ENCODE measurements around the gene SUMF1. TPM values are rescaled to one million over a fixed set of nuclear protein-coding genes. Genes with fewer than 3 reads are reported as not detected.

The SUMF1 gene
- total RNA-seq, 1 experiment from 2014 or later: 26.6 TPM

DNA sequence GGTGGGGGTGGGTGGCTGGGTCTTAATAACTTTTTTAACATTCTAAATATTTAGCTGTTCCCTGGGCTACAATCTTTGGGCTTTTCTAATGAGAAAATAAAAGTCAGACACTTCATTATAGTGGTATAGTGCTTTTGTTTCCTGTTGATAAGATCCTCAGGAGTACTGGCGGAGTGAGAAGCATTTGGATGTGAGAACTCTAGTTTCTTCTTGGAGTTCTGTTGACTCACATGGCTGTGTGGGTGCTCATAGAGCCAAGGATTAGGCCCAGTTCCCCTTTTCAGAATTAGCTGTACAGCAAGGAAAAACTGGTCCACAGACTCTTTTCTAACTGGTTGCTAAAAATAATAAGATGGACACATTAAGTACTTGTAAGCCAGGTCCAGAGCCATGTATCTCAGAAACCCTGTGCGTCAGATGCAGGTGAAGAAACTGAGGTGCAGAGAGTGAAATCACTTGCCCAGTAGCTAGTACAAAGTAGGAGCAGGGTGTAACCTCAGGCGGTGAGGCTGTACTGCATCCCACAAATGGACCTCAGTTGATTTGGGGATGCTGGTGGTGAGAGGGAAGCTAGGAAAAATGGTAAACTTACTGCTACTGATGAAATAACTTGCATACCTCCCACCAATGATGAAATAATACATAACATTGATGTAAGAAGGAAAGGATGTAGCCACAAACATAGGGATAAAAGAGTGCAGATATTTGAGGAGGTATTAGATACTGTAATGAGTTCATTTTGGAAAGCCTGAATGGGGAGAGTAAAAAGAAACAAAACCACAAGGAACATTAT, 28.4 kb upstream of the SUMF1 start (continued):
- TF ChIP-seq, protein P1, sequence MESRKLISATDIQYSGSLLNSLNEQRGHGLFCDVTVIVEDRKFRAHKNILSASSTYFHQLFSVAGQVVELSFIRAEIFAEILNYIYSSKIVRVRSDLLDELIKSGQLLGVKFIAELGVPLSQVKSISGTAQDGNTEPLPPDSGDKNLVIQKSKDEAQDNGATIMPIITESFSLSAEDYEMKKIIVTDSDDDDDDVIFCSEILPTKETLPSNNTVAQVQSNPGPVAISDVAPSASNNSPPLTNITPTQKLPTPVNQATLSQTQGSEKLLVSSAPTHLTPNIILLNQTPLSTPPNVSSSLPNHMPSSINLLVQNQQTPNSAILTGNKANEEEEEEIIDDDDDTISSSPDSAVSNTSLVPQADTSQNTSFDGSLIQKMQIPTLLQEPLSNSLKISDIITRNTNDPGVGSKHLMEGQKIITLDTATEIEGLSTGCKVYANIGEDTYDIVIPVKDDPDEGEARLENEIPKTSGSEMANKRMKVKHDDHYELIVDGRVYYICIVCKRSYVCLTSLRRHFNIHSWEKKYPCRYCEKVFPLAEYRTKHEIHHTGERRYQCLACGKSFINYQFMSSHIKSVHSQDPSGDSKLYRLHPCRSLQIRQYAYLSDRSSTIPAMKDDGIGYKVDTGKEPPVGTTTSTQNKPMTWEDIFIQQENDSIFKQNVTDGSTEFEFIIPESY (IDR thresholded peaks at IDR 0.05; ENCODE audit: extremely low read depth, insufficient replicate concordance, low read length): no peak
- TF ChIP-seq ELF1 (IDR thresholded peaks at IDR 0.05; ENCODE audit: borderline replicate concordance, low read depth) (no peak), SIN3A (IDR thresholded peaks at IDR 0.05; ENCODE audit: low read depth) (no peak), SRF (IDR thresholded peaks at IDR 0.05; ENCODE audit: low read depth) (no peak), CEBPB (IDR thresholded peaks at IDR 0.05; ENCODE audit: low read depth) (no peak), YY1 (IDR thresholded peaks at IDR 0.05; ENCODE audit: extremely low read depth, insufficient replicate concordance, low read depth, low read length) (no peak), RAD21 (IDR thresholded peaks at IDR 0.05; ENCODE audit: low read depth) (no peak), CBX3 (IDR thresholded peaks at IDR 0.05; ENCODE audit: low read depth) (no peak)
- TF ChIP-seq, protein P2, sequence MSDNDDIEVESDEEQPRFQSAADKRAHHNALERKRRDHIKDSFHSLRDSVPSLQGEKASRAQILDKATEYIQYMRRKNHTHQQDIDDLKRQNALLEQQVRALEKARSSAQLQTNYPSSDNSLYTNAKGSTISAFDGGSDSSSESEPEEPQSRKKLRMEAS (IDR thresholded peaks at IDR 0.05): no peak

DNA sequence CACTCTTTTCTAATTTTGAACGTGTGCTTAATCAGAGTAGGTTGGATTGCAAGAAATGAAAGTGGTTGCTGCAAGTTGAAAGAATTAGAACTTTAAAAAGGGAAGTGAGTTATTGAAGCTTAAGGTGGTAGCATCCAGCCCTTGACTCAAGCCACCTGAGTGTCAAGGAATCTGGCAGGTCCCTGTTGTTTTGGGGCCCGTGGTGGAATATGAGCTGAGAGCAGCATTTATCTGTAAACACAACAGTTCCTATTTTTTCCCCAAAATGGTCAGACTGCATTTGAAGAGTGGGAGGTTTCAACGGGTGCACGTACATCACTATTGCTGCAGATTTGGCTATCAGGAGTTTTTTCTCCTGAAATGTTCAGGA, 27.8 kb upstream of the SUMF1 start:
- Histone ChIP-seq H2AFZ (ENCODE audit: low read depth, low read length, poor library complexity, severe bottlenecking) (no peak overlapping the region), H3K27me3 (ENCODE audit: insufficient read depth, low read length) (peaks cover 30% of the 10 kb centered on the region), H3K27ac (ENCODE audit: low read depth, low read length) (no peak overlapping the region), H4K20me1 (ENCODE audit: insufficient read depth) (no peaks in the 10 kb centered on the region), H3K4me1 (ENCODE audit: control insufficient read depth in 1 of 2, insufficient read depth in 2 of 2, low read length in 2 of 2) (peaks cover 2 to 19% of the 10 kb centered on the region in 2 experiments; a peak in 2 of 4 replicates), H3K9me2 (ENCODE audit: insufficient read depth) (no peaks in the 10 kb centered on the region), H3K79me2 (ENCODE audit: insufficient read depth, low read length) (no peaks in the 10 kb centered on the region), H3K4me2 (ENCODE audit: low read length) (no peak overlapping the region), H3K9ac (ENCODE audit: low read length) (no peak overlapping the region), H3K4me3 (replicated peaks in 1 of 2; ENCODE audit: low read depth in 1 of 2, low read length in 2 of 2) (no peak overlapping the region), H3K9me3 (ENCODE audit: control insufficient read depth in 1 of 2, insufficient read depth in 1 of 2, low read depth in 1 of 2, low read length in 2 of 2) (no peaks in the 10 kb centered on the region), H3K36me3 (ENCODE audit: control insufficient read depth in 1 of 2, insufficient read depth in 2 of 2, low read length in 2 of 2) (no peaks in the 10 kb centered on the region)
- TF ChIP-seq SIN3A (IDR thresholded peaks at IDR 0.05; ENCODE audit: low read depth): no peak
- TF ChIP-seq YY1 (IDR thresholded peaks at IDR 0.05; ENCODE audit: extremely low read depth, insufficient replicate concordance, low read depth, low read length): no peak
- TF ChIP-seq EZH2phosphoT487 (IDR thresholded peaks at IDR 0.05; ENCODE audit: borderline replicate concordance): no peak
- TF ChIP-seq CEBPB (IDR thresholded peaks at IDR 0.05; ENCODE audit: low read depth): no peak
- no peak for TF ChIP-seq ZNF274 (IDR thresholded peaks at IDR 0.05; ENCODE audit: low read depth, low read length)
- TF ChIP-seq FOSL1 (IDR thresholded peaks at IDR 0.05; ENCODE audit: low read depth): no peak
- TF ChIP-seq, protein P3, sequence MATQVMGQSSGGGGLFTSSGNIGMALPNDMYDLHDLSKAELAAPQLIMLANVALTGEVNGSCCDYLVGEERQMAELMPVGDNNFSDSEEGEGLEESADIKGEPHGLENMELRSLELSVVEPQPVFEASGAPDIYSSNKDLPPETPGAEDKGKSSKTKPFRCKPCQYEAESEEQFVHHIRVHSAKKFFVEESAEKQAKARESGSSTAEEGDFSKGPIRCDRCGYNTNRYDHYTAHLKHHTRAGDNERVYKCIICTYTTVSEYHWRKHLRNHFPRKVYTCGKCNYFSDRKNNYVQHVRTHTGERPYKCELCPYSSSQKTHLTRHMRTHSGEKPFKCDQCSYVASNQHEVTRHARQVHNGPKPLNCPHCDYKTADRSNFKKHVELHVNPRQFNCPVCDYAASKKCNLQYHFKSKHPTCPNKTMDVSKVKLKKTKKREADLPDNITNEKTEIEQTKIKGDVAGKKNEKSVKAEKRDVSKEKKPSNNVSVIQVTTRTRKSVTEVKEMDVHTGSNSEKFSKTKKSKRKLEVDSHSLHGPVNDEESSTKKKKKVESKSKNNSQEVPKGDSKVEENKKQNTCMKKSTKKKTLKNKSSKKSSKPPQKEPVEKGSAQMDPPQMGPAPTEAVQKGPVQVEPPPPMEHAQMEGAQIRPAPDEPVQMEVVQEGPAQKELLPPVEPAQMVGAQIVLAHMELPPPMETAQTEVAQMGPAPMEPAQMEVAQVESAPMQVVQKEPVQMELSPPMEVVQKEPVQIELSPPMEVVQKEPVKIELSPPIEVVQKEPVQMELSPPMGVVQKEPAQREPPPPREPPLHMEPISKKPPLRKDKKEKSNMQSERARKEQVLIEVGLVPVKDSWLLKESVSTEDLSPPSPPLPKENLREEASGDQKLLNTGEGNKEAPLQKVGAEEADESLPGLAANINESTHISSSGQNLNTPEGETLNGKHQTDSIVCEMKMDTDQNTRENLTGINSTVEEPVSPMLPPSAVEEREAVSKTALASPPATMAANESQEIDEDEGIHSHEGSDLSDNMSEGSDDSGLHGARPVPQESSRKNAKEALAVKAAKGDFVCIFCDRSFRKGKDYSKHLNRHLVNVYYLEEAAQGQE (IDR thresholded peaks at IDR 0.05; ENCODE audit: low read depth): no peak
- DNase-seq (ENCODE audit: low read depth, low spot score): no peak
- POLR2A ChIA-PET: interaction anchor here (2.3 kb wide), 1 partner anchor 27 kb away, joined by 13 read pairs; the partner anchor contains the start of gene SUMF1
- no TSS peak for BruUV-seq (replicated peaks)
- intact Hi-C loops (cut with micrococcal nuclease): no loop called here
- ATAC-seq: no peak
- RAD21 ChIA-PET (ENCODE audit: low non-redundant PET in 1 of 2, low total read pairs in 2 of 2, uncharacterized antibody in 2 of 2, unreplicated experiment in 2 of 2): no interaction called here
- CTCF ChIA-PET: no interaction called here
